Measurements from ENCODE around the gene DNAJA4.
"Not testable (repeated sequence)": the region's sequence is repeated elsewhere in the genome, so short reads cannot be mapped to it uniquely, and the experiment has no call there.

The DNAJA4 gene

DNA sequence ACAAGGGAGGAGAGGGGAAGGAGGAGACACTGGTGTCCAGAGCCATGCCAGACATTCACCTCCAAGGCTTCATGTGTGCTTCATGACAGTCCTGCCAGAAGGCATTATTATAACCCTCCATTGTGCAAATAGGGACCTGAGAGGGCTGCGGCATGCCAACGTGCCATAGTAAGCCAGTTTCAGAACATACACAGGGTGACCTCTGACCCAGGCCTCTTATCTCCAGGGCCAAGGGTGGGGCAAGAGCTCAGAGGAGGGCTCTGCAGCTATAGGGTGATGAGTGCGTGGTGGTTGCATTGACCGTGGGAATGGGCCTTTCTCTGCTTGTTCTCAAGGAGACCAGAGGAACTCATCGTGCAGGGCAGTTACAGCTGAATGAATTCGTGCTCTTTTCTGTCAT is 20.3 kb upstream of the DNAJA4 start:
- DNase-seq (ENCODE audit: low read depth) = no peak

DNA sequence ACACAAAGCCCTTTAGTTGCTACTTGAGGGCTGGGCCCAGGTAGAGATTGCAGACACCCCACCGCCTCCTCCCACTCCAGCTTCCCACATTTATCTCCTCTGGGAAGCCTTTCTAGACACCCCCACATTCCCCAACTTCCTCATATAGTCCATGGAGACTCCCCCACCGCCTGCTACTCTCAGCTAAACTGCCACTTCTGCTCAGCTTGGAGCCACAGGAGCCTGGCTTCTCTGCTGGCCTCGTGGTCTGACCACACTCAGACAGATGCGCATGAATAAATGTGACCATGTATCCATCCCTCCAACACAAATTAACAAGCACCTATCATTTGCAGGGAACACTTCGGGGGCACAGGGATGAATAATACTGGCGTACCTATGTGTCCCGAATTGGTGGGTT is 19.5 kb upstream of the DNAJA4 start:
- no peak for DNase-seq (ENCODE audit: low read depth)

DNA sequence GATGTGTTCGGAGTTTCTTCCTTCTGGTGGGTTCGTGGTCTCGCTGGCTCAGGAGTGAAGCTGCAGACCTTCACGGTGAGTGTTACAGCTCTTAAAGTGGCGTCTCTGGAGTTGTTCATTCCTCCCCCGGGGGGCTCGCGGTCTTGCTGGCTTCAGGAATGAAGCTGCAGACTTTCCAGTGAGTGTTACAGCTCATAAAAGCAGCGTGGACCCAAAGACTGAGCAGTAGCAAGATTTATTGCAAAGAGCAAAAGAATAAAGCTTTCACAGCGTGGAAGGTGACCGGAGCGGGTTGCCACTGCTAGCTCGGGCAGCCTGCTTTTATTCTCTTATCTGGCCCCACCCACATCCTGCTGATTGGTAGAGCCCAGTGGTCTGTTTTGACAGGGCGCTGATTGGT is 19.0 kb upstream of the DNAJA4 start:
- DNase-seq (ENCODE audit: low read depth) = not testable (repeated sequence)

DNA sequence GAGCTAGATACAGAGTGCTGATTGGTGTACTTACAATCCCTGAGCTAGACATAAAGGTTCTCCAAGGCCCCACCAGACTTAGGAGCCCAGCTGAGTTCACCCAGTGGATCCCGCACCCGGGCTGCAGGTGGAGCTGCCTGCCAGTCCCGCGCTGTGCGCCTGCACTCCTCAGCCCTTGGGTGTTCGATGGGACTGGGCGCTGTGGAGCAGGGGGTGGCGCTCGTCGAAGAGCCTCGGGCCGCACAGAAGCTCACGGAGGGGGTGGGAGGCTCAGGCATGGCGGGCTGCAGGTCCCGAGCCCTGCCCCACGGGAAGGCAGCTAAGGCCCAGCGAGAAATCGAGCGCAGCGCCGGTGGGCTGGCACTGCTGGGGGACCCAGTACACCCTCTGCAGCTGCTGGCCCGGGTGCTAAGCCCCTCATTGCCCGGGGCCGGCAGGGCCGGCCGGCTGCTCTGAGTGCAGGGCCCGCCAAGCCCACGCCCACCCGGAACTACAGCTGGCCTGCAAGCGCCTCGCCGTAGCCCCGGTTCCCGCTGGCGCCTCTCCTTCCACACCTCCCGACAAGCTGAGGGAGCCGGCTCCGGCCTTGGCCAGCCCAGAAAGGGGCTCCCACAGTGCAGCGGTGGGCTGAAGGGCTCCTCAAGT is 18.3 kb upstream of the DNAJA4 start:
- DNase-seq (ENCODE audit: low read depth) = not testable (repeated sequence)

DNA sequence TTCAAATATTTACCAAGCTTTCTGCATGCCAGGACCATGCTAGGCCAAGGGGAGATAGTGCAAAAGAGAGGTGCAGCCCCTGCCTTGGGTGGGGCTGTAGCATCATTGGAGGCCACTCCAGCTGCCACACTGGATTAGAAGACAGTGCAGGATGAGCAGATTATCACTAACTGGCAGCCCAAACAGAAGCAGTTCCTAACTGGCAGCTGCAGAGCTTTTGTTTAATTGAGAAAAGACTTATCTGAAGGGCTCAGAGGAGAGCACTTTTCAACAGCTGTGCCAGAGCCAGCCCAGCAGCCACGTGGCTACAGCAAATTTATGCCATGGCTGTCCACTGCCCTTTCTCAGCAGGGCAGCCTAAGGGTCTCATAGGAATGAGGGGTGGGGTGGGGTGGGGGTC is 16.5 kb upstream of the DNAJA4 start:
- DNase-seq (ENCODE audit: low read depth) = no peak

DNA sequence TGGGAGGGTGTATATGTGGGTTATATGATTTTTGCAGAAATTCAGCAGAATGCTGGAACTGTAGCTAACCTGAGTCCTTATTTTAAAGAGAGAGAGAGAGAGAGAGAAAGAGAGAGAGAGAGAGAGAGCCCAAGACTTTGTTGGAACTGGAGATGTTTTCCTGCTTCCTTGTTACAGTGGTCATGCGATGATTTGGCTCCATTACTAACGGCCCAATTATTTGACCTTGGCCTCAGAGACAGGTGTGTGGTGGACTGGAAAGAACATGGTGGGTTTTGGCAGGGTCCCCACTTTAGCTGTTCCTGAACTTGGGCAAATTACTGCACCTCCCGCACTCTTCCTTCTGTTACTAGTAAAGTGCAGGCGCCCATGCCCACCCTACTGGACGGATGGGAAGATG is 15.2 kb upstream of the DNAJA4 start:
- DNase-seq (ENCODE audit: low read depth) = no peak

DNA sequence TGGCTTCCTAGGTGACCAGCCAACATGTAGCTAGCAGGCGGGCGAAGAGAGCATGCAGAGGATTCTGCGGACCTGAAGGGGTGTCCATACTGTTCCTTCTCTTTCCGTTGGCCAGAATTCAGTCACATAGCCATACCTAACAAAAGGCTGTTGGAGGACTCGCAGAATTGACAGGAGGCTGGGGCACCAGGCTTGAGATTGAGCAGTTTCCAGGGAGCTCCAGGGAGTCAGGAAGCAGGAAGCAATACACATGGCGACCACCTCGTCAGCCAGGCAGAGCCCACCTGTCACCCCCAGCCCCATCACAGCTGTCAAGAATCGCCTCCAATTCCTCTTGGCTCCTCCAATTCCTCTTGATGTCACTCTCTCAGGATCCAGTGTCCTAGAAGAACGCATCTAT is 13.2 kb upstream of the DNAJA4 start:
- DNase-seq (ENCODE audit: low read depth) = no peak

DNA sequence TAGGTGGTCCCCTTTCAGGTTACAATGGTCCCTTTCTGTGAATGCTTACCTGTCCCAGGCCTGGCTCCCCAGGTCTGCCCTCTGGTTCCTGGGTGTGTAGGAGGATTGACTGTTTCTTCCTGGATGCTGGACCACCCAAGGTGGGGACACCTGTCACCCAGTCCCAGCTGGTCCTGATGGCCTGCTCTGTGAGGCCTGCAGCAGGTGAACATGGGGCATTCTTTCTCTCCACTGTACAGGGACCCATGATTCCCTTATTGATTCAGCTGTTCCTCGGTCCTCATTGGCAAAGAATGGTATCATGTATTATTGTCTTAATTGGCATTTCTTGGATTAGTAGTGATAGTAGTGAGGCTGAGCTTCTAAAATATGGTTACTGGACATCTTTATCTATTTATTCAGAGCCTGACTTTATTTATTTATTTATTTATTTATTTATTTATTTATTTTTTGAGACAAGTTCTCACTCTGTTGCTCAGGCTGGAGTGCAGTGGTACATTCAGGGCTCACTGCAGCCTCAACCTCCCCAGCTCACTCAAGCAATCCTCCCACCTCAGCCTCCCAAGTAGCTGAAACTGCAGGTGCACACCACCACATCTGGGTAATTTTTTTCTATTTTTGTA is 8.8 kb upstream of the DNAJA4 start:
- no peak for DNase-seq (ENCODE audit: low read depth)

DNA sequence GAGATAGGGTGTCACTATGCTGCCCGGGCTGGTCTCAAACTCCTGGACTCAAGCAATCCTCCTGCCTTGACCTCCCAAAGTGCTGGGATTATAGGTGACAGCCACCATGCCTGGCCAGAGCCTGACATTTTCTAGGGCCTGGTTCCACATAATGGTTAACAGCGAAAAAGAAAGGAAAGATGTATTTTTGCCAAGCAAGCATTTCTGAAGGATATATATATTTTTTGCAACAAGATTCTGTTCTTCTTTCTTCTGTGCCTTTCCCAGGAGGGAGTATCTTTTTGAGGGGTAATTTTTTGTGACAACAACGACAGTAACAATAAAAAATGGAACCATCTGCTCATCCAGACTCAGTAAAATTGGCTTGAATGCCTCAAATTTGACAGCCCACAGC is 8.3 kb upstream of the DNAJA4 start:
- no peak for DNase-seq (ENCODE audit: low read depth)

DNA sequence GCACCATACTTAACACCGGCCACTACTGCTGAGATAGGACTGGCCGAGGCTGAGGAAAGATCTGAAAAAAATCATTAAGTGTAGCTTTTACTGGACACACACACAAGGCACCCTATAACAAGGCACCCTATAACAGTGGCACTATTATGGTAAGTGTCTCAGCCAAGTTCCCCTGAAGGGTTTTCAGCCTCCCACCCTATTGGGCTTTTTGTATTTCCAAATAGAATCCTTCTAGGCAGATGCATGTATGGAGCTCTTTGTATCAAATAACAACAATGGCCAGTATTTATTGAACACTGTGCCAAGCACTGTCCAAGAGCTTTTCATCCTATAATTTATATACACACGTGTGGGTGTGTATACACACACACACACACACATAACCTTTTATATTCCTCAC is 6.7 kb upstream of the DNAJA4 start:
- DNase-seq (ENCODE audit: low read depth) = no peak

DNA sequence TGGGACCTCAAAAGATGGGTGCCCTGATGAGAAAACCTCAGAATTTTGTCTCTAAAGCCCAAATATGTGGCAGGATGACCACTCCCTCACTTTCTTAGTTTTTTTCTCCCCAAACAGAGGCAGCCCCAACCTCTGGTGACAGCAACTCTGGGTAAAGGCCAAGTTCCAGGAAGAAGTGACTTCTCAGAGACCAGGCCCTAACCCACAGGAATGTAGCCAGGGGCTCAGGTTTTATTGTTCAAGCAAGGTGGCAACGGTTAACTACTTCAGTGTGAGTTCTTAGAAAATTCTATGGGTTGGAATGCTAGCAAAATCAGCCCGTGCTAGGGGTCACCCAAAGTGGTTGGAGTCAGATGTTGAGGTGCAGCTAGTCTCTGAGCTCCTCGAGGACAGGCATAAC is 5.1 kb upstream of the DNAJA4 start:
- DNase-seq (ENCODE audit: low read depth) = no peak

DNA sequence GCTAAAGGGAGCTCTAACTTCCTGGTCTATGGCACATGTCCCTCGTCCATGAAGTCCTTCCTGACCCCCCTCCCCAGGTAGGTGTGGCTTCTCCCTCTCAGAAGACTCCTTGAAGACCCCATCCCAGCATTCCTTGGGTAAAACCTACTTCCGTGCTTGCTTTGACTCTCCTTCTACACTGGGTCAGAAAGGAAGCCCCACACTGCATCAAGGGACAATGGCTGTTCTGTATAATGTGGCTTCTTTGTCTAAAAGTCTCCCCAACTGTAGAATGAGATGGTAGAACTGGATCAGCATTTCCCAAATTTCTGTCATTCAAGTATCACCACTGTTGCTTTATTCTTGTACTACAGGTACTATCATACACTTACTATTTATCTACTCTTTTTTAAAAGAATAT is 3.9 kb upstream of the DNAJA4 start:
- DNase-seq (ENCODE audit: low read depth) = no peak

DNA sequence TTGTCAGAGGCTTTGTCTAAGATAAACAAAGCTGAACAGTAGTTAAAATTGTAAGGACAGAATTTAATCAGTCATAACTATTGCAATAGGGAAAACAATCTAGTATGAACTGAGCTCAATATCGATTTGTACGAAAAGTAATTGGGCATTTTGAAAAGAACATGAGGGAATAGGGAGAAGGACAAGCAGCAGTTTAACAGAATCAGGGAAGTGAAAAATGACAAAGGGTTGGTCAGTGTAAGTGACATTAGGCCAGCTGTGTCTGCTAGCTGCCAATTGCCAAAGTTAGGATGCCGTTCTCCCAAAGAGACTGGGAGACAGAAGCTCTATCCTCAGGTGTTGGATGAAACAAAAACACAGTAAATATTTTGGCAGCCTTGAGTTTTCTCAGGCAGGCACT is 3.3 kb upstream of the DNAJA4 start:
- no peak for DNase-seq (ENCODE audit: low read depth)

DNA sequence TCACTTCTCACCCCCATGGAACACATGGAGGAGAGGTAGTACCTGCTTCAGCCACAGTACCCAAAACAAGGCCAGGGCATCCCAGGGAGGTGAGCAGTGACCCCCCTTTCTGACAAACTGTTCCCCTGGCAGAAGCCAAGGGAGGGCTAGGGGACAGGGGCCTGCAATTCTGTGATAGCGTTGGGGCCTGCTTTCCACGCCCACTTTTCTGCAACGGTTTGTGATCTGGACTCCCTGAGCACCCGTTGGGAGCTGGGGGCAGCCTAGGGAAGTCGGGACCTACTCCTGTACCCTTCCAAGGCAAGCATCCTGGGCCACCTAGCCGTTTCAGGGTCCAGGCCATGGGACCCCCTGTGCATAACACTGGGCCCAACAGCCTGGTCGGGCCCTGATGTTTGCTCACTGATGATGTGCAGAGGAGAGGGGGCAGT is 996 bp upstream of the DNAJA4 start:
- DNase-seq (ENCODE audit: low read depth) = no peak

DNA sequence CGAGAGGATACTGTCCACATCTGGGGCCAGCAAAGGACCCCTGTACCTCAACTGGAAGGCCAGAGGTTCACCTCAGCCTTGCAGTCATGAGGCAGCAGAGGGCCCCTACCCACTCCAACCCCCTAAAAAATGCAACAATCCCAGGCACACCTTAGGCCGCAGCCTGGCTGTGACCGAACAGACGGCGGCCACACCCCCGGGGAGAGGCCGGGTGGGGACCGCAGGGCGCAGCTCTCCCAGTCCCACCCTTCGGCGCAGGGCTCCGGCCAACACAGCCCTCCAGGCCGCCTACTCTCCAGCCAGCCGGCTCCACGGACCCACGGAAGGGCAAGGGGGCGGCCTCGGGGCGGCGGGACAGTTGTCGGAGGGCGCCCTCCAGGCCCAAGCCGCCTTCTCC is 457 bp upstream of the DNAJA4 start:
- DNase-seq (ENCODE audit: low read depth) = no peak

DNA sequence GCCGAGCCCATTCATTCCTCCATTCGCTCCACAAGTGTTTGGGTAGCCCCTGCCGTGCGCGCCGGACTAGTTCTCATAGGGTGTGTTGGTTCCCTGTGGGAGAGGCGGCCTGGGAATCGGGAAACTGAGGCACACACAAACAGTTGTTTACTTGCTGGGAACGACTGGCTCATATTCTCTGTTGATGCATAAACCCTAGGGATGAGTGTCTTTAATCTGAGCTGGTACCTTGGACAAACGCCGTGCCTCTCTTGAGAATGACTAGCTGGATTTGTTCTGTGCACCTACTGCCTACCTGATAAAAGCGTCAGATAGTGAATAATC is 737 bp downstream of the DNAJA4 start:
- no peak for DNase-seq (ENCODE audit: low read depth)

DNA sequence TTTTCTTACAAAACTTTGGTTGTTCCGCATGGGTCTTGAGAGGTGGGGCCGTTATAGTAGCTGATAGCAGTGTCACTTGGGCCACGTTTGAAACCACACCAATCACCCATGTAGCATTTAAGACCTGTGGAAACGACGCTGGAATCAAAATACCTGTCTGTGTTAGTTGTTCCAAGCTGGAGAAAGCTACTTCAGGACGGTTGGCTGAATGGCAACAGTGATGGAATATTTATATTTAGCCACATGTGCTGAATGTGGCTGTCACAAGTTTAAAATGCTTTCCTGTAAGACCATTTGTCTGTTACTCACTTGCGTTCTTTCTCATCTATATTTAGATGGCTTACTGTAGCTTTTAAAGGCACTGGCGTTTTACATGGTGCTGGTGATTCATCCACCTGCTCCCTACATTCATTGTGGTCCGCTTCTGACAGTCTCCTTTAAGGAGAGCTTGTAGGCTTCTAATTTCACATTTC is 1.4 kb downstream of the DNAJA4 start:
- no peak for DNase-seq (ENCODE audit: low read depth)

DNA sequence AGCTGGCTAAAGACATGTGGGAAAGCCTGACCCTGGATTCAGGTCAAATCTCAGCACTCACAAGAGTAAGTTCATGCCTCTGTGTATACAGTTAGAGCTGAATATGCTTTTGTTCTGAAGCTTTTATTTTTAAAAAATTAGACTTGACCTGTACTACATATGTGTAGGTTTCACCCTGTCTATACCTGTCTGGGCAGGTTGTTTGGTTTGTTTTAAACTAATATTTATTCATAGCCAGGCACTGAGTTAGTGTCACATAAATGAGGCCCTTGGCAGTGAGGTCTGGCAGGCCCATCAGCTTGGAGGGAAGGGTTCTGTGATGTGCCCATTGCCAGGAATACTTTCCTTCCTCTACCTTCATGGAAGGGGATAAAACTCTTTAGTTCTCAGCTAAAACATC is 1.9 kb downstream of the DNAJA4 start:
- no peak for DNase-seq (ENCODE audit: low read depth)

DNA sequence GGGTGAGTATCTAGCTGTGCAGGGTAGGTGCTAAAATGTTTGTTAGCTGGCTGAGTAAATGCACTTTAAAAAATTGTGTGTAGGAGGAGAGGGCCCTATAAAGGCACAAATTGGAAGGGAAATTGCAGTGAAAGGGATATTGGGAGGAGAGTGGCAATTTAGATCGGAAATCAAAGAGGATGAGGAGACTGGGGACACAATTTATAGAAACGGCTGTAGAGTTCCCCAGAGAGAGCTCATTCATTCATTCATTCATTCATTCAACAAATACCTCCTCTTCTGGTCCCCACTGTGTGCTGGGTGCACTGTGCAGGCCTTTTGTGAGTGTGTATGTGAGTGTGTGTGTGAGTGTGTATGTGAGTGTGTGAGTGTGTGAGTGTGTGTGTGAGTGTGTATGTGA is 2.4 kb downstream of the DNAJA4 start:
- no peak for DNase-seq (ENCODE audit: low read depth)

DNA sequence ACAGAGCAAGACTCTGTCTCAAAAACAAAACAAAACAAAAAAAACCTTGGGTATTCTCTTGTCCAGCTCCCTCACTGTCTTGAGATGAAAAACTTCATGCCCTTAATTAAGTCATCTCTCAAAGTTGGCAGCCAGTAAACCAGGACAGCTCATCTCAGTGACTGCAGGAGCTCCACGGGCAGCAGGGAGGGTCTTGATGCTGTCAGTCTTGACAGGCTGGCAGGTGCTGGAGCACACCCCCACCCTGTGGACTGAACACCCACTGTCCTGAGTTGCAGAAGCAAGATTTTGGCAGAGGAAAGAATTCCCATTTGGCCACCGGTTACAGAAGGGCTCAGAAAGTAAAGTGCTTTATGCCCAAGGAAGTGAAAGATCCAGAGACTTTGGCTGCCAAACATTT is 8.0 kb downstream of the DNAJA4 start:
- no peak for DNase-seq (ENCODE audit: low read depth)

DNA sequence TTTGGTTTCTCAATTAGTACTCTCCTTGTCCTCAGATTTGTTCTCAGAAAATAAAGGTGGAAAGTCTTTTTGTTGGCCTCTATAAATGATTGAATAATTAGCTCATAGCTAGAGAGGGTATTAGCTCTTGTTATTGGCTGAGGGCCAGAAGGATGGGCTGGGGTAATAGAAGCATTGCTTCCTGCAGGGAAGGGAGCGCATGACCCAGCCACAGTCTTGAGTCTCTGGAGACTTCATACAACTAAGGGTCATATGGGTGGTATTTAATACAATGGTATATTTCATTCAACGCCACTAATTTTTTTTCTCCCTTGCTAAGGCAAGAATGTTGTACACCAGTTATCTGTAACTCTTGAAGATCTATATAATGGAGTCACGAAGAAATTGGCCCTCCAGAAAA is 8.4 kb downstream of the DNAJA4 start:
- no peak for DNase-seq (ENCODE audit: low read depth)

DNA sequence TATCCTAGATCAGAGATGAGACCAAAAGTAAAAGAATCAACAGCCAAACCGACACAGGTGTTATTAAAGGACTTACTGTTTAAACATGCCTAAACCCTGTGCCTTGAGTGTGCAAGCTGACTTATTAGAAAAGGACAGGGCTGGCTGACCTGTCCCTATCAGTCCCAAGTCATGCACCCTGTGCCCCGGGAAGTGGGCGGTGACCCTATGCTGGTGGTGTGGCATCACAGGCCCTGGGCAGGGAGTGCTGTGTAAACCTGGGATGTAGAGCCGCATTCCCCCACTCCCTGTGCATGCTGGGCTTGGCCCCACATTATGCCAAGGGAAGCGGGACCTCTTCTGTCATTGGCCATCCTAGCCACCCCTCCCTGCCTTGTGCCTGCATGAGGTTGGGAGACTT is 10.6 kb downstream of the DNAJA4 start:
- no peak for DNase-seq (ENCODE audit: low read depth)

DNA sequence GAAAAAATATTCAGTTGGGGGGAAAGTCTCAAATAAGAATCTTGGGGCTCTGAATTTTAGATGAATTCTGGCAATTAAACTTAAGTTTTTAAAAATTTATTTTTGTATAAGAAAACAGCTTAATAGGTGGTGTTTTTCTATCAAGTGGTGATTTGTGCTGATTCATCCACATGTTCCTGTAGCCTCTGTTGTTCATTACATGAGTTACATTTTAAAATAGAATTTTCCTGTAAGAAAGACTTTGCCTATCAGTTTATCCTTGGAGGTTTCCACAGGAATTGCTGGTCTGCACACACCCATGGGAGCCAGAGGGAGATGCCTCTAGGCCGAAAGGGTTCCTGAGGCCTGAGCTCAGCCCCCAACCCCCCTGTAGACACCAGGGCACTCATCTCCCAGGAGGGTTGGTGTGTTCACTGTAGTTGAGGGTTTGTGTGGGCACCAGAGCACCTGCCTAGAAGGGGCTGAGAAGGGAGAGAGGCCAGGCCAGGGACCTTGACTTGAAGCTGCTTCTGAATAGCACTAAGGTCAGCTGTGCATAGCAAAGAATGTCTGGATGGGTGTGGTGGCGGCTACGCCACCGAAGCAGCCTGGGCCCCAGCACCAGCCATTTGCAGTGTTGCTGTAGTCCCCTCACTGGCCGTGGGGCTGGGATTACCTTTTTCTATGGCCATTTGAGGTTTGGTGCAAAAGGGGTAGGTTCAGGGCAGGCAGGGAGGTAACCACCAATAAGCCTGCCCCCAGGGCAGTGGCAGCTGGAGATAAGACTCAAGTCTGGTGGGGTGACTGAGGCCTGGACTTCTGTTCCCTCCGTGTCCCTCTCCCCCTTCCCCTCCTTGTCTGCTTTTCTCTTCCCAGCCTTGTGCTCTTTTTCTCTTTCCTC is 11.9 kb downstream of the DNAJA4 start:
- no peak for DNase-seq (ENCODE audit: low read depth)

Data from CMK (cell line).